ENCODE data around the gene SORCS3.

- no peak for TF ChIP-seq ZFX (IDR thresholded peaks at IDR 0.05)
- no peak for TF ChIP-seq POLR2AphosphoS5 (IDR thresholded peaks at IDR 0.05; ENCODE audit: low read depth, low read length)
- TF ChIP-seq ZNF274 (IDR thresholded peaks at IDR 0.05; ENCODE audit: low read depth, low read length), result no peak
- no peak for TF ChIP-seq CTCF (IDR thresholded peaks at IDR 0.05 in 2 of 3, conservative IDR thresholded peaks at IDR 0.05 in 1 of 3; ENCODE audit: borderline replicate concordance in 1 of 3, insufficient read depth in 1 of 3, low read depth in 2 of 3, low read length in 2 of 3)
- TF ChIP-seq RAD21 (IDR thresholded peaks at IDR 0.05; ENCODE audit: low read depth), result no peak
These were observed 432.9 kb downstream of the SORCS3 start for GRCh38 chr10:105073999-105074398.
